HuH-7 (cell line): Measurements from ENCODE around the gene SWAP70.
"Not testable (repeated sequence)": the region's sequence is repeated elsewhere in the genome, so short reads cannot be mapped to it uniquely, and the experiment has no call there.

ENCODE experiments used
- DNase-seq: peaks from one replicate; pipeline ENCODE4 v3.0.0; 2011; ENCODE audit warnings: low spot score

SWAP70 gene

DNA sequence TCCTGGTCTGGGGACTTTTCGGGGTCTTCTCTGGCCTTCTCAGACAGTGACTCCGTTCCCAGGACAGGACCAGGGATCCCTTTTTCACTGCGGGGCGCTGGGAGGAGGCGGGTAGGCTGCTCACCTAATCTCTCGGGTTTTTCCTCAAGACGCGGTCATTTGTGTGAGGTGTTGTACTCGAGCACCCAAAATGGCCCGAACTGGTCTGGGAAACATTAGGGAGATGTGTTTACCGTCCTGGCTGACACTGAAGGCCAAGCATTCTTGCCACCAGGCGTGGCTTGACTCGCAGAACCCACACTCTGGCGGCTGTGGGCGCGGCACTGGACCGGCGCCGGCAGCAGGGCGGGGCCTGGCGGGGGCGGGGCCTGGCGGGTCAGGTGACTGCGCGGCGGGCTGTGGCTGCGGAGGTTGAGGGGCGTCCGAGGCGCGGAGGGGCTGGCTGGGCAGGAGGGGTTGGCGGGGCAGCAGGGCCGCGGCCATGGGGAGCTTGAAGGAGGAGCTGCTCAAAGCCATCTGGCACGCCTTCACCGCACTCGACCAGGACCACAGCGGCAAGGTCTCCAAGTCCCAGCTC is at the start of gene SWAP70:
SWAP70 (plus strand) TSS at position 379 of the 577 bp plus-strand sequence; CDS start at position 482, 103 bp downstream.
- peak; percentile 82 for DNase-seq

- DNase-seq, result no peak
Observed at GRCh38 chr11:9615031-9615451, 48.8 kb upstream of the SWAP70 start.

DNA sequence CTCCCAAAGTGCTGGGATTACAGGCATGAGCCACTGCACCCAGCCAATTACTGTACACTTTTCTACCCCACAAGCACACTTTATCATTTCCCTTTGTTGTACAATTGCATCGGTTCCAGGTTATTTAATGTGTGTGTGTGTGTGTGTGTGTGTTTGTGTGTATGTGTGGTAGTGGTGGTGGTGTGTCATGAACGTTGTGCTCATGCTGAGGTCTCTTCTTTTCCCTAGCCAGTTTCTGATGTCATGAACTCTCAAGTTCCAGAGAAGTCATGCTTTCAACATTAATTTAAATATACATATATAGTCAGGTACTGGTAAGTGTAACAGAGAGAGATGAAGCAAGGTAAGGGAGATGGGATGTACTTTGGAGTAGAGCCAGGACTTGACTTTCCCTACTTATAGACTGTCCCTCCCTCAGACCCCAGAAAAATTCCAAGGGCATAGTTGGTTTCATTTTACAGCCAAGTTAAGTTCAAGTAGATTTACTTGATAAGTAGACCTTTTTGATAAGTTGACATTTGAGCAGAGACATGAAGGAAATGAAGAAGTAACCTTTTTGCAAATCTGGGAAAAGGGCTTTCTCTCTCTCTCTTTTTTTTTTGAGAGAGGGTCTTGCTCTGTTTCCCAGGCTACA is 47.7 kb upstream of the SWAP70 start:
- DNase-seq, result no peak

DNA sequence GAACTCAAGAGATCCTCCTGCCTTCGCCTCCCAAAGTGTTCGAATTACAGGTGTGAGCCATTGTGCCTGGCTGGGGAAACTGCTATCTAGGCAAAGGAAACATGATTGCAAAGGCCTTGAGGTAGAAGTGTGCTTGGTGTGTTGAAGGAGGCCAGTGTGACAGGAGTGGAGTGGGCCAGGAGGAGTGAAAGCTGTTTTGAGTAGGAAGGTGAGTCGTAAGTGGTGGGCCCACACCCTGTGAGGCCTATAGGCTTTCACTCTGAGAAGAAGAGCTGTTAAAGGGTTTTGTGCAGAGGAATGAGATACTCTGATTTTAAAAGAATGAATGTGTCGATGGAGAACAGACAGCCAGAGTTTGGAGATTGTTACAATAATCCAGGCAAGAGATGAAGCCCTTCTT is 47.0 kb upstream of the SWAP70 start:
- no peak for DNase-seq

DNA sequence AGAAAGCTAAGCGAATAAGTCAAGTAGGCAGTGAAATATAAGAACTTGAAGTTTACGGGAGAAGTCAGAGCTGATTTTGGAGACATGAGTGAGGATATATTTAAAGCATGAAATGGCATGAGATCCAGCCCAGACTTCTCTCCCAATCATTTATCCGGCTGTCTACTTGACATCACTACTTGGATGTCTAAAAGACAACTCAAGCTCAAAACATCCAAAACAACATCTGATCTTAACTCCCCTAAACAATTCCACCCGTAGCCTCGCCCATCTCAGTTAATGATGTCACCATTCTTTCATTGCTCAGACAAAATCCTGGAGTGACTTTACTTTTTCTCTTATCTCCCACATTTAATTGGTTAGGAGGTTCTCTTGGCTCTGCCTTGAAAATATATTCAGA is 45.9 kb upstream of the SWAP70 start:
- DNase-seq, result no peak

DNA sequence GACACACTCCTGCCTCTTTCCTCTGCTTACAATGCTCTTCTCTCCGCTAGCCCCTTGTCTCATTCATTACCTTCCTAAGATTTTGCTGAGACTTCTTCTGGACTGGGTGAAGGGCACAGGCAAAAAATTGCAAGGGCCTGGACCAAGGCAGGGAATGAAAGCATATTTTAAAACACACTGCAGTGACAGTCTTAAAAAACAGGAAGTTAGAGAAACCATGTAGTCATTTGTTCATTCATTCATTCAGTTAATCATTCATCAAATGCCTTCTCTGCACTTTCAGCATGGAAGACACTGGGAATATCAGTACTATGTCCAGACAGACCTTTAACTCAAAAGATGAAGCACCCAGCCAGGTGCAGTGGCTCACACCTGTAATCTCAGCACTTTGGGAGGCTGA is 44.9 kb upstream of the SWAP70 start:
- DNase-seq, result no peak

- DNase-seq, result no peak
Observed at GRCh38 chr11:9619971-9620370, 43.9 kb upstream of the SWAP70 start.

GRCh38 chr11:9622353-9622752 is 41.5 kb upstream of the SWAP70 start:
- not testable (repeated sequence) for DNase-seq

DNA sequence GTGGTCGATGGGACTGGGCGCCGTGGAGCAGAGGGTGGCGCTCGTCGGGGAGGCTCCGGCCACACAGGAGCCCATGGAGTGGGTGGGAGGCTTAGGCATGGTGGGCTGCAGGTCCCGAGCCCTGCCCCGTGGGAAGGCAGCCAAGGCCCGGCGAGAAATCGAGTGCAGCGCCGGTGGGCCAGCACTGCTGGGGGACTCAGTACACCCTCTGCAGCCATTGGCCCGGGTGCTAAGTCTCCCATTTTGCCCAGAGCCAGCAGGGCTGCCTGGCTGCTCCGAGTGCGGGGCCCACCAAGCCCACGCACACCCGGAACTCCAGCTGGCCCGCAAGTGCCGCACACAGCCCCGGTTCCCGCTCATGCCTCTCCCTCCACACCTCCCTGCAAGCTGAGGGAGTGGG is 40.8 kb upstream of the SWAP70 start:
- DNase-seq, result not testable (repeated sequence)

- no peak for DNase-seq
Observed at GRCh38 chr11:9624448-9624847, 39.4 kb upstream of the SWAP70 start.

DNA sequence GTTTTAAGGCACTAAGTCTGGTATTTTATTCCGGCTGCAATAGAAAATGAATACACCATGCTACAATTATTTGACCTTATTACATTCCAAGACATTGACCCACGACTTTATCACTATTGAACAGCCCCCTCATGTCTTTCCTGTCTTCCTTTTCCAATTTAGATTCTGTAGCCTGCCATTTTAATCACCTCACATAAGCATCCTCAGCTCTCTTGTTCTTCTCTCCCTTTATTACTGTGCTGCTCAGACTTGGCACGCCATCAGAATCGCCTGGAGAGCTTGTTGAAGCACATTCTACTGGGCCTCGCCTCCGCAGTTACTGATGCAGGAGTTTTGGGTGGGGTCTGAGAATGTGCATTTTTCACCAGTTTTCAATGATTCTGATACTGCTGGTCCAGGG is 38.7 kb upstream of the SWAP70 start:
- no peak for DNase-seq

GRCh38 chr11:9625728-9626127 is 38.1 kb upstream of the SWAP70 start:
- DNase-seq, result no peak

GRCh38 chr11:9626496-9627394 is 37.1 kb upstream of the SWAP70 start:
- no peak for DNase-seq

GRCh38 chr11:9629064-9629463 is 34.8 kb upstream of the SWAP70 start:
- DNase-seq, result no peak

DNA sequence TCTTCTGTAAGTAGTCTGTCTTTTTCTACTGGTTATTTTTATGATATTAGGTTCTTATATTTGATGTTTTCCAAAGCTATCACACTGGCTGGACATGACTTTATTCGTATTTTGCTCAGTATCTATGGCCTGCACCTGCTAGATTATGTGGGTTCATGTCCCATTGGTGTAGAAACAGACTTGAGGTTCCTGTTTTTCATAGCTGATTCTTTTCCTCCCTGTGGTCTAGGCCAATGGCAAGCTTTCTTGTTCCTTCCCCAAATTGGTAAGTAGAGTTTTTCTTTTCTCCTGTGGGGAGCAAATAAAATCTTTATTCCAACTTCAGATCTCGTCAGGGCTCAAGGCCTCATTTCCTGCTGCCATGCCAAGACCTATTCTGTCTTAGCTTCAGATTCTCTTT is 30.2 kb upstream of the SWAP70 start:
- DNase-seq, result no peak

DNA sequence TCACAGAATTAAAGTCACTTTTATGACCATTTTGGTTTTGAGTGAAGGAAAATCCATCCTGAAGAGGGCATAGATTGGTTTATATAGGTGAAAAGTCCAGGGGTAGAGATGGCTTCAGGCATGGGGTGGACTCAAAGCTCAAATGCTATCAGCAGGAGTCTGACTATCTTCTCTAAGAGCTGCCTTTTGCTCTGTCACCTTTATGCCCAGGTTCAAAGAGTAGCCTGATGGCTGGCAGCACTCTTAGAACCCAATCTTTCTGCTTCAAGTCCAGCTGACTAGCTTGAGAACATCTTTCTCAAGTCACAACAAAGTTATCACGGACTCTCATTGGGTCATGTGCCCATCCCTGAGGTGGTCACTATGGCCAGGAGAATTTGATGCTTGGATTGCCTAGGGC is 27.2 kb upstream of the SWAP70 start:
- DNase-seq, result no peak

DNA sequence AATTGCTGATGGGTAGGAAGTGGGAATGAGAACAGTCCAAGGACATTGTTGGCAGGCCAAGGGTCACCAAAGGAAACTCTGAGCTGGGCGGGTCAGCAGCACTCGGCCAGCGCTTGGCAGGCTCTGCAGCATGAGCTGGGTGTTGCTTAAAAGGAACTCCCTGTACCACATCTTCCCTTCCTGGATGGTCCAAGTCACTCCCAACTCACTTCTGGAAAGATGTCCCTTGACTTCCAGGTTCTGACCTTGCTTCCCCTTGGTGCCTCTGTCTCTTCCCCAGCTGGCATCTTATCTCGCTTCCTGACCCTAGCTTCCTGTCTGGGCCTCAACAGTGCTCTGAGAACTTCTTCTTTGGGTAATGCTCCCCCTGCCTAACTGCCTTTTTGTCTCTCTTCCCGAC is 24.8 kb upstream of the SWAP70 start:
- DNase-seq, result no peak

DNA sequence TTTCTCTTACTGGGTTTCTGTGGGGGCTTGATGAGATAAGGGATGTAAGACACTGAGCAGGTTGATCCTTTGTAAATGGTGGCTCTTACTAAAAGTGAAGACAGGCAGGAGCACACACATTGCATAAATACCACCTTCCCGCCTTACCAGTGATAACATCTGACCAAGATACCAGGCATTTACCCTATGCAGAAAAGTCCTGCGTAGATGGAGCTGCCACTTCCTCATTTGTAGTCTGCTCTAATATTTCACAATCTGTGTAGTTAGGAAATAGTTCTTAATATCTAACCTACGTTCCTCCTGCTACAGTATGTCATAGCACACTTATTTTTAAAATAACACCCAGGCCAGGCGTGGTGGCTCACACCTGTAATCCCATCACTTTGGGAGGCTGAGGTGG is 23.9 kb upstream of the SWAP70 start:
- DNase-seq, result no peak

GRCh38 chr11:9642894-9643293 is 21.0 kb upstream of the SWAP70 start:
- no peak for DNase-seq

DNA sequence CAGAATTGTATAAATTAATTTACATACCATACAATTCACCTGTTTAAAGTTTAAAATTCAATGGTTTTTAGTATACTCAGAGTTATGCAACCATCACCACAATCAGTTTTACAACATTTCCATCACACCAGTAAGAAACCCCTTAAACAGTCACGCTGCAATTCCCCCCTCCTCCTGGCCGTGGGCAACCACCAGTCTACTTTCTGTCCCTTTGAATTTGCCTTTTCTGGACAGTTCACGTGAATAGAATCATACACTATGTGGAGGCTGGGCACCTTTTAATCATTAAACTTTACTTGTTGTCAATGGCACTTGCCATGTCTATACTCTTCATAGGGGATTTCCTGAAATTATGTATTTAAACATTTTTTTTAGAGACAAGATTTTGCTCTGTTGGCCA is 20.1 kb upstream of the SWAP70 start:
- no peak for DNase-seq

DNA sequence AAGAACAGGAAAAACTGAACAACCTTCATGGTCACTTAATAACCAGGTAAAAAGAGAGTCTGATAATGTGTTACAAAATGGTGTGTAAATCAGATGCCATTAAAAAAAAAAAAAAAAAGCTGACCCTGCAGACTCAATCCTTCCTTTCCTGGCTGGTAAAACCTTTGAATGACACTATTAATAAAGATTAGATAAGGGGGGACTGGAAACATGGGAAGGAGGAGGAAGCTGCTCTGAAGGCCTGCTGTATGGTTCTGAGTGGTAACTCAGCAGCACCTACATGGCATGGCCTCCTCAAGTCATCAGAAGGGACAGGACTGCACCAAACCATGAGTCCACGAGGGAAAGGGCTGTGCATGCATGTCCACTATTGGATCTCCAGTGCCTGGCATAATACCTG is 18.0 kb upstream of the SWAP70 start:
- no peak for DNase-seq

- no peak for DNase-seq
Observed at GRCh38 chr11:9646324-9646723, 17.6 kb upstream of the SWAP70 start.

DNA sequence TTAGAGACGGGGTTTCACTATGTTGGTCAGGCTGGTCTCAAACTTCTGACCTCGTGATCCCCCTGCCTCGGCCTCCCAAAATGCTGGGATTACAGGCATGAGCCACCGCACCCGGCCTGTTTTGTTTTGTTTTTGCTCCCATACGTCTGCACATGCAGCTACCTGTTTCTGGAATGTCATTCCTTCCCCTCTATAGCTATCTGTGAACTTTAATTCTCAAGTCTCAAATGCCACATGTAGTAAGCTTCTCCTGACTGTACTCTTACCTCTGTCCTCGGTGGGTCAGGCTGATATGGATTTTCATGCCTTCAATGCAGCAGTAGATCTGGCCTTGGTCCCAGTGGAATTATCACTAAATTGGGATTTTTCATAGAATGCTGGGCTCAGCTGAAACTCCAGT is 12.4 kb upstream of the SWAP70 start:
- no peak for DNase-seq
